Measurements from ENCODE around the gene ATP2B2.

DNA sequence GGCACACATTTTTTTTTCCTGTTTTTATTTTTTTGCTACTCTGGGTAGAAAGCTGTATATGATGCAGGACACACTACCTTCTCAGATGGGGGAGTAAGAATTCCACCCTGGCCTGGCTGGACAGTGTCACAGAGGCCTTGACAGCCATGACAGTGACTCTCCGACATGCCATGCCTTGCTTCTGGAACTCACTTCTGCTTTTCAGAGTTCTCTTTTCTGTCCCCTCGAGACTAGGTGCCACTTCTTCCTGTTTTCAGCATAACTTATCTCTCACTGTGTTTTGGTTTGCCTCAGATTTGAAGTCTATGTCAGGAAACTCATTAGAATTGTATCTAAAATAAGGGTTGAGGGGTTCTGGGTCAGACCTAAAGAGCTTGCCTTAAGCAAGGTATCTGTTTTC lies 115.4 kb downstream of the ATP2B2 start:
- TF ChIP-seq, protein P1, sequence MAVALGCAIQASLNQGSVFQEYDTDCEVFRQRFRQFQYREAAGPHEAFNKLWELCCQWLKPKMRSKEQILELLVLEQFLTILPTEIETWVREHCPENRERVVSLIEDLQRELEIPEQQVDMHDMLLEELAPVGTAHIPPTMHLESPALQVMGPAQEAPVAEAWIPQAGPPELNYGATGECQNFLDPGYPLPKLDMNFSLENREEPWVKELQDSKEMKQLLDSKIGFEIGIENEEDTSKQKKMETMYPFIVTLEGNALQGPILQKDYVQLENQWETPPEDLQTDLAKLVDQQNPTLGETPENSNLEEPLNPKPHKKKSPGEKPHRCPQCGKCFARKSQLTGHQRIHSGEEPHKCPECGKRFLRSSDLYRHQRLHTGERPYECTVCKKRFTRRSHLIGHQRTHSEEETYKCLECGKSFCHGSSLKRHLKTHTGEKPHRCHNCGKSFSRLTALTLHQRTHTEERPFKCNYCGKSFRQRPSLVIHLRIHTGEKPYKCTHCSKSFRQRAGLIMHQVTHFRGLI (tag by site-specific recombination; IDR thresholded peaks at IDR 0.05), result no peak
- TF ChIP-seq ZBTB20 (tag by site-specific recombination; IDR thresholded peaks at IDR 0.05), result no peak
- no peak for TF ChIP-seq MZF1 (tag by site-specific recombination; IDR thresholded peaks at IDR 0.05; ENCODE audit: borderline replicate concordance)
